Right ventricle myocardium inferior (tissue), 1 donor: ENCODE results near the gene MSX1. TPM values are rescaled to one million over a fixed set of nuclear protein-coding genes. Genes with fewer than 3 reads are reported as not detected.
A peak's percentile ranks its signal among the peaks of the same experiment; 100 is the strongest.
"Not testable (repeated sequence)": the region's sequence is repeated elsewhere in the genome, so short reads cannot be mapped to it uniquely, and the experiment has no call there.

Experiments used
- ATAC-seq: fragments of 200-7000 bp; cut with Tn5 transposase; one replicate; pipeline ENCODE4 v1.9.1; 2020; ENCODE audit warnings: mild to moderate bottlenecking, moderate library complexity
- DNase-seq: peaks from one replicate; pipeline ENCODE4 v3.0.0; 2021; ENCODE audit errors: missing footprints
- intact Hi-C: fragments of 100-400 bp; cut with DNase I; formaldehyde crosslinking; loops from one replicate; pipeline ENCODE4 v1.11.0; 2022
- long read RNA-seq: library from polyadenylated mRNA; unstranded; transcript quantifications from one replicate; pipeline ENCODE4 v2.0.0, GENCODE V29; 2021
- total RNA-seq: library from RNA; stranded (reverse); fragmentation: NEBNext Ultra II Directional; extraction: Animal tissue kit (Norgen Biotek cat#: 25700); gene quantifications from one replicate; pipeline ENCODE4 v1.2.1, GENCODE V29; 2021
- donor health status: DM: no; HTN: yes; CAD: no; lungs with severe emphysema.

The MSX1 gene
- 2.7 TPM for total RNA-seq
- long read RNA-seq, partial matches to known transcripts: 0 of 5 reads
- long read RNA-seq, other reads (novel, unspliced or antisense): 1 of 5 reads

DNA sequence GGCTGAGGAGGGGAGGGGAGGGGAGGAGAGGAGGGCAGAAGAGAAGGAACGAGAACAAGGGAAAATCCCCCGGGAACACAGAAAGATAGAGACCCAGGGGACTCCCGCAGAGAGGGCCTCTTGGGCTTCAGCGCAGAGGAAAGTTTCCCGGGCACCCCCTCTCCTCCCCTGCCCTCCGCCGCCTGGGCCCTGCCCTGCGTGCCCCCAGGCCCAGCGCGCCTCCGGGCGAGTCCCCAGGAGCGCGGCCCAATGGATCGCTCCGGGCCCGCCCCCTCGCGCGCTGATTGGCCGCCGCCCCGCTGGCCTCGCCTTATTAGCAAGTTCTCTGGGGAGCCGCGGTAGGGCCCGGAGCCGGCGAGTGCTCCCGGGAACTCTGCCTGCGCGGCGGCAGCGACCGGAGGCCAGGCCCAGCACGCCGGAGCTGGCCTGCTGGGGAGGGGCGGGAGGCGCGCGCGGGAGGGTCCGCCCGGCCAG is at the start of gene MSX1:
Gene MSX1 (plus strand): TSS at position 341 of the 474 bp plus-strand sequence. CDS start 235 bp downstream, outside the sequence.
- peak; percentile 92 for DNase-seq
- intact Hi-C loops: no loop called here
- peak; percentile 97 for ATAC-seq

DNA sequence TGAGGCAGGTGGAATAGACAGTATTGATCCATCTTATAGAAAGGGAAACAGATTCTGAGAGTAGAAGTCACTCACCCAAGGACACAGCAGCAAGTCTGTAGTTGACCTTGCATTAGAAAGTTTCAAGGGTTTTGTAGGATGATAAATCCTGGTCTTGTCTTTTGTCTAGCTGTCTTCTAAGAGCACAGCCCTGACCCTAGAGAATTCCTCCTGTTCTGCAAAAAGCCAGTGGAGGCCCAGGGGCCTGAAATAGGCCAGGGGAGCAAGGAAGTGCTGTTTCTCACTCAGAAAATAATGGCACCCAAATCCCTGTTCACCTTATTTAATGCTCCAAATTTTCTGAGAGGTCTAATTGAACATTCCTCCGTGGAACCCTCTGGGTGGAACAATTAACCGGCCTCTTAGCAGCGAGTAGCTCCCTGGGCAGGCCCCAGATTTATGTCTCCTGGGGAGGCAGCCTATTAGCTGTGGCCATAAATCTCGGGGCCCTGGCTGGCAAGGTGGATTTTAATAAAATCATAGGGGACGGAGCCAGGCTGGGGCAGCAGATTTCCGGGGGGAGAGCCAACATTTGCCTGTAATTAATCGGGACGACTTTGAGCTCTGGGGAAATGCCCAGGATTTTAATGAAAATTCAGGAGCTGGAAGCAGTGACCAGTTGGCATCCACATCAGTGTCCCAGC is 49.2 kb upstream of the MSX1 start:
- DNase-seq (no peak), ATAC-seq (no peak)
- intact Hi-C loops: no loop called here

DNA sequence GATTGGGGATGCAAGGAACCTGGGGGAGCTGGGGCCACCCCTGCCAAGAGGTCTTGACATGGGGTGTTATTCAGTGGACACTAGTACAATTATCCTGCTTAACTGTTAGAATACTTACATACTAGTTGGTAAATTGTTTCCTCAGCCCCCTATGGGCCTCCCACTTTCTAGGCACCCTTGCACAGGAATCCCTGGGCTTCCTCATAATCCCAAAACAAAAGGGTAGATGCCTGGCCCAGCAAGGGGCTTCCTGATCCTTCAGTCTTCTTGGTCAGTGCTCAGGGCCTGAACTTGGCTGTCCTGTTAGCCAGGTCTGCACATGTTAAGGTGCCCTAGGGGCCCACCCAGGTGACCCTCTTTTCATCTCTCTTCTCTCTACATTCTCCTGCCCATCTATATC is 48.7 kb upstream of the MSX1 start:
- DNase-seq: no peak
- intact Hi-C loops: no loop called here
- no peak for ATAC-seq

DNA sequence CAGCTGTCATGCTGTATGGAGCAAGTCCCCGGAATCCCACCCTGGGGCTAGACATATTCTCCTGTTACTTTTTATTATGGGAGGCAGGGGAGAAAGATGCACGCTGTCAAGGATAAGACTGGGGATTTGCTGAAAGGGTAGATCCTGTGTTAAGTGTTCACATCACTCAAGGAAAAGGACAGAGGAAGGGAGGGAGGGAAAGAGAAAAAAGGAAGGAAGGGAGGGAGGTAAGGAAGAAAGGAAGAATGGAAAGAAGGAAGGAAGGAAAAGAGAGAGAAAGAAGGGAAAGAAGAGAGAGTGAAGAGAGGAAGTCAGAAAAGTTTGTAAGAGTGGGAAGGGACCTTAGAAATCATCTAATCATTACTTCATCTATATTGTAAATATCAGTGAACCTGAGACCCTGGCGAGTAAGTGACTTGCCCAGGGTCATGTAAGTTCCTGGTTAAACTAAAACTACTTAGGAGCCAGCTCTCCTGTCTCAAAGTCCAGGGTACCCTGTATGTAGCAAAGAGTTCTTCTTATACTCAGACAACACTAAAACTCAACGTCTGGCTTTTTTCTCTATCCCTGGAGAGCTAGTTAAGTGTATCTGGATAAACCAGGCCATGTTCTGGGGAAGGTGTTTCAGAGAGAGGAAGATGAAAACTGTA is 47.2 kb upstream of the MSX1 start:
- DNase-seq (no peak), ATAC-seq (no peak)
- intact Hi-C loops: no loop called here

DNA sequence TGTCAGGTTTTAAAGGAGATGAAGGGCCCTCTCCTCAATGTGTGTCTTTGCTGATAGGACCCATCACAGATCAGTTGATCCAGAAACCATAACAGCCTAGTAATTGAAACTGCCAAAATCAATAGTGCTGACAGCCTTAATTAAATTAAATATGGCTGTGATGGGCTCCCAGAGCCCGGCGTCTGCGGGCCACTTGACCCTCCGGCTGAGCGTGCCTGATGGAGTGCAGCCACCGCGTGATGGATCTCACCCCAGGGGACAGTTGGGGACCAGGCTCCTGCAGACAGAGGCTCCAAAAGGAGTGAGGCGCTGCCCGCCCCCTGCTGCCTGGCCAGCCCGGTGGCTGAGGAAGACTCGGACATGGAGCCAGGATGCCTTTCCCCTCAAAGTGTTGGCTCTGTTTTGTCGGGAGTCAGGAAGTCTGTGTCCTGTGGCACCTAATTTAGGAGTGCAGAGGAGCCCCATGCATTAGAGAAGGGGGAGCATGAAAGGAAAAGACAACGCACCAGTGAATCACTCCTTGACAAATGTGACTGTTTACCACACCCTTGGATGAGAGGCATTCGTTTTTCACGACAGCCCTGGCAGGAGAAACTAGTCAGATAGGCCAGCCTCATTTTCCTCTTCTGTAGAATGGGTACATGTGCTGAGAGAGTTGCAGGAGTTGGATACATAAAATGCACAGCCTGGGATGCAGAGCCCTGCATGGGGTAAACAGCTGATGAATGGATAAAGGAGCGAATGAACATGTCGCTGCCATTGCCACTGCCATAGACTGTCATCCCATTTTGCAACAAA is 40.9 kb upstream of the MSX1 start:
- DNase-seq: no peak
- intact Hi-C loops: no loop called here
- ATAC-seq: no peak

DNA sequence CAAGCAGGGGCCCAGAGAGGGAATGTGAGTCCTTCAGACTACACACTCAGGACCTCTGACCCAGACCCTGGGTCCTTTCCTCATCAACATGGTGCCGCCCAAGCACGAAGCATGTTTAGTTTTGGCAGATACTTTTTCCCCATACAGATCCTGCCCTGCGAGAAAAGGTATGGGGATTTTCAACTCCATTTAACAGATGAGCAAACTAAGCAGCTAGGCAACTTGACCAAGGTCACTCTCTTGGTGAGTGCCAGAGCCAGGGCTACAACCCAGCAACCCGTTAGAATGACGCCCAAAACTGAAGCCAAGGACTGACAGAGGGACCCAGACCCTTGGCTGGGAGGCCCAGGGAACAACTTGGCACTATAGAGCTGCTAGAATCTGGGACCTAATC is 40.3 kb upstream of the MSX1 start:
- intact Hi-C loops: no loop called here
- ATAC-seq: no peak
- no peak for DNase-seq

DNA sequence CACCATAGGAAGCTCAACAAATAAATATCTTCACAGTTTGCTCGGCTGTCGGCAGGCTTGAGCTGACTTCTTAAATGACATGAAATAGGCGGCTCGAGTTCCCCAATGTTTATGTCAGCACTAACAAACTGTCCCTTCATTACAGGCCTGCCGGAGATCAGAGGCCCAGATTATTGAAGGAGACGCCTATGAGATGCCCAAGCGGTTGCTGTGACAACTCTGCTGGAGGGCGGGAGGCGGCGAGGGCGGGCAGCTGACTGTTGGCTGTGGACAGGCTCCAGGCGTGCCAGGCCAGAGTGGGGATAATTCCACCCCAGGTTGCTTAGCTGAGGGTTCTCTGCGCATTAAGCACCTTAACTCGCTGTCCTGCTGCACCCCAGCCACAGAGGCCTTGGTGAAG is 39.2 kb upstream of the MSX1 start:
- DNase-seq: no peak
- intact Hi-C loops: no loop called here
- no peak for ATAC-seq

DNA sequence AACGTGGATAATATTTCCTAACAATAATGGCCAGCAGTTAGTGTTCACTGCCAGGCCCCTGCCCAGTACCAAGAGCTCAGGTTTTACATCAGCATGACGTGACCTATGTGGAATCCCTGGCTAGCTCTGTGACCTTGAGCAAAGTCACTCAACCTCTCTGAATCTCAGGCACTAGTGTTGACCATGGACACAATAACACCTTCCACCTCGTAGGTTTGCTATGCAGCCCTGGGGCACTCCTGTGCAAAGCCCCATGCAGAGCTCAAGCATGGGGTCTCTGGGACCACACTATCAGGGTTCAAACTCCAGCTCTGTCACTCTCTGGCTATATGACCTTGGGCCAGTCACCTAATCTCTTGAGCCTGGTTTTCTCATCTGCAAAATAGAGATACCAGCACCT is 38.7 kb upstream of the MSX1 start:
- no peak for ATAC-seq
- intact Hi-C loops: no loop called here
- no peak for DNase-seq

DNA sequence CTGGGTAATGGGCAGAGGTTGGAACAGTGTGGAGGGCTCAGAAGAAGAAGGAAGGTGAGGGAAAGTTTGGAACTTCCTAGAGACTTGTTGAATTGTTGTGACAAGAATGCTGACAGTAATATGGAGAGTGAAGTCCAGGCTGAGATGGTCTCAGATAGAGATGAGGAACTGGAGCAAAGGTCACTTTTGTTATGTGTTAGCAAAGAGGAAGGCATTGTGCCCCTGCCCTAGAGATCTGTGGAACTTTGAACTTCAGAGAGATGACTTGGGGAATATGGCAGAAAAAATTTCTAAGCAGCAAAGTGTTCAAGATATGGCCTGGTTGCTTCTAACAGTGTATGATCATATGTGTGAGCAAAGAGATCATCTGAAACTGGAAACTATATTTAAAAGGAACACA is 37.9 kb upstream of the MSX1 start:
- ATAC-seq (no peak), DNase-seq (no peak)
- intact Hi-C loops: no loop called here

DNA sequence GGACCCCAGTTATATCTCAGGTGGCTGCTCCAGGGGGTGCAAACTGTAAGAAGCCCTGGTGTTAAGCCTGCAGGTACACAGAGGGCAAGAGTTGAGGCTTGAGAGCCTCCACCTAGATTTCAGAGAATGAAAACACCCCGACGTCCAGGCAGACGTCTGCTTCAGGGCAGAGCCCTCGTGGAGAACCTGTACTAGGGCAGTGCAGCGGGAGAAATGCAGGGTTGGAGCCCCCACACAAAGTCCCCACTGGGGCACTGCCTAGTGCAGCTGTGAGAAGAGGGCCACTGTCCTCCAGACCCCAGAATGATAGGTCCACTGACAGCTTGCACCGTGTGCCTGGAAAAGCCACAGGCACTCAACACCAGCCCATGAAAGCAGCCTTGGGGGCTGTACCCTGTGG is 37.2 kb upstream of the MSX1 start:
- intact Hi-C loops, DNase-seq, ATAC-seq: not testable (repeated sequence)

DNA sequence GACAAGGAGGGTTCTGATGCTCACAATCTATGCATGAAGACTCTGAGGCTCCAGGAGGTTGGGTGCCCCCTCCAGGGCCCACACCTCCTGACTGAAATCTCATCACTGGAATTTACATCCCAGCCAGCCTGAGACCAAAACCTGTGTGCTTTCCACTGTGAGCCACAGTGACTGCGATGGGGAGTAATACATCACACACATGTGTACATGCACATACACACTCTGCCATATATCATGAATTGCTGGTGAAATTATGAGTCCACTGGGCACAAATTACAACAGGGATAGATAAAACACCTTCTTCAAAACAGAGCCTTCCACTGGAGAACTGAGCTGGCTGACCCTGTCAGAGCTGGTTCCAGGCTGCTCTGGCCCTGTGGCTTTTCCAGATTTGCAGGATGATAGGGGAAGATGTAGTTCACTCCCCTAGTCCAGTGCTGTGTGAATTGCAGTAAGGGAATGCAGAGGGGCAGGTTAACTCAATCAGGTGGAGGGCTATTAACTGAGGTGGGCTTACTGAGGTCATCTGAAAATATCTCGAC is 35.8 kb upstream of the MSX1 start:
- DNase-seq: no peak
- no peak for ATAC-seq
- intact Hi-C loops: no loop called here

DNA sequence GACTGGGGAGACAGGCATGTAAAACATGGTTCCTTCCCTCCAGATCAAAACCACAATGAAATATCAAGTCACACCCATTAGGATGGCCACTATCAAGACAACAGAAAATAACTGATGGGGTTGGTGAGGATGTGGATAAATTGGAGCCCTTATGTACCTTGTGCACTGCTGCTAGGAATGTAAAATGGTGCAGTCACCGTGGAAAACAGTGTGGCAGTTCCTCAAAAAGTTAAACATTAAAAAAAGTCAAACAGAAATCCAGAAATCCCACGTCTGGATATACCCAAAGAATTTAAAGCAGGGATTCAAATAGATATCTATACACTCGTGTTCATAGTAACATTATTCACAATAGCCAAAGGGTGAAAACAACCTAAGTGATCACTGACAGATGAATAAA is 35.2 kb upstream of the MSX1 start:
- ATAC-seq (no peak), DNase-seq (no peak)
- intact Hi-C loops: no loop called here

DNA sequence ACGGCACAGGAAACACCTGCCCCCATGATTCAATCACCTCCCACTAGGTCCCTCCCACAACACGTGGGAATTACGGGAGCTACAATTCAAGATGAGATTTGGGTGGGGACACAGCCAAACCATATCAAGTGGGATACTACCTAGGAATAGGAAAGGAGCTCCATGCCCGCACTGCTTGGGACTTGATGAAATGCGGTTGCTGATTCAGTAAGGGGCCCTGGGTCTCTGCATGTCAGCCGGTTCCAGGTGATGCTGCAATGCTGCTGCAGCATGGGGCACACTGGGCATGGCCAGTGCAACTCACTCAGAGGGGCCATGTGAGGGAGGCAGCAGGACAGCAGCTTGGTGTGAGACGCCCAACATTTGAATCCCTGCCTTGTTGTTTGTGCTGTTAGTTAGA is 34.0 kb upstream of the MSX1 start:
- no peak for ATAC-seq
- intact Hi-C loops: no loop called here

DNA sequence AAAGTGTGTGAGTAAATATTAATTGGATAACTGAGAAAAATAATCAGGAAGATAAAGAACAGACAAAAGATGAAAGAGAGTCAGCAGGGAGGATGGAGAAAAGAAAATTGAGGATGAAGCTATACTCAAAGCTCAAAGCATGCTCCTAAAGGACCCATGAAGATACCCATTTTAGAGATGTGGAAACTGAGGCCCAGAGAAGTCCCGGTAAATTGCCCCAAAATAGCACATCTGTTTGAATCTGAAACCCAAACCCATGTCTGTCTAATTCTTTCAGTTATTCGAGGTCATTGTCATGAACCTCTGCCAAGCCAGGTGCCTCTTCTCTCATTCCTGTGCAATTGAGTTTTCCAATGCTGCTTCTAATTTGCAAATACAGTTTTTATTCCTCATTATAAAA is 29.6 kb upstream of the MSX1 start:
- intact Hi-C loops: no loop called here
- ATAC-seq (no peak), DNase-seq (no peak)

More for the DNA sequence above, 34.0 kb upstream of the MSX1 start:
- no peak for DNase-seq

DNA sequence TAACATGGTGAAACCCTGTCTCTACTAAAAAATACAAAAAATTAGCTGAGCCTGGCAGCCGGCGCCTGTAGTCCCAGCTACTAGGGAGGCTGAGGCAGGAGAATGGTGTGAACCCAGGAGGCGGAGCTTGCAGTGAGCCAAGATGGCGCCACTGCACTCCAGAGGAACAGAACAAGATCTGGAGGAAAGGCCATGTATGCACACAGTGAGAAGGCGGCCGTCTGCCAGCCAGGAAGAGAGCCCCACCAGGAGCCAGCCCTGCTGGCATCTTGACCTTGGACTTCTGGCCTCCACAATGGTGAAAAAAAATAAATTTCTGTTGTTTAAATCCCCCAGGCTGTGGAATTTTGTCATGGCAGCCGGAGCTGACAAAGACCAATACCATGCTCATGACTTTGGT is 28.2 kb upstream of the MSX1 start:
- ATAC-seq (no peak), DNase-seq (no peak)
- intact Hi-C loops: no loop called here

DNA sequence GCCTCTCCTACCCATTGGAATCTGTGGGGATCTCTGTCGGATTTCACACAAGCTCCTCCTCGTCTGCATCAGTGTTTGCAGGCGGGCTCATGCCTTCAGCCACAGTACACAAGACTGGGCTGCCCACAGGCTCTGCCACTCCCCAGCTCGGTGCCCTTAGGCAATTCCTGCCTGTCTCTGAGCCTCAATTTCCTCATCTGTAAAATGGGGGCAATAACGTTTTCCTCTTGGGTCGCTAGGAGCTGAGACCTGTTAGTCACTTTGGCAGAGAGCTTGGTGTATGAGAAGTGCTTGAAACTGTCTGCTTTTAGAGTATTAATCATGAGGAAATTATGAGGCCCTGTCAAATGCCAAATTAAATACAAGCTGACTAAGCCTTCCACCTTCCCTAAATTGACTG is 27.6 kb upstream of the MSX1 start:
- intact Hi-C loops: no loop called here
- ATAC-seq (no peak), DNase-seq (no peak)

DNA sequence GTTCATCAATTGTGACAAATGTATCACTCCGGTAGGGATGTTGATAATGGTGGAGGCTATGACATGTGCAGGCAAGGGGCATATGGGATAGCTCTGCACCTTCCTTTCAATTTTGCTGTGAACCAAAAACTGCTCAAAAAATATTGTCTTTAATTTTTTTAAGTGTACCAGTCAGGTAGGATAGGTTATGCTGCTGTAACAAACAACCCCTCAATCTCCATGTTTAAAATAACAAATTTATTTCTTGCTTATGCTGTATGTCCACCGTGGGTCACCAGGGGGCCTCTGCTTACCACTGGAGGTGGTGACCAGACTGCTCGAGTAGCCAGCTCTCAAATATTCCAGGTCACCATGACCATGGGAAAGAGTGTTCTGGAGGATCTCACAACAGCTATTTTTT is 23.4 kb upstream of the MSX1 start:
- ATAC-seq (no peak), DNase-seq (no peak)
- intact Hi-C loops: no loop called here

DNA sequence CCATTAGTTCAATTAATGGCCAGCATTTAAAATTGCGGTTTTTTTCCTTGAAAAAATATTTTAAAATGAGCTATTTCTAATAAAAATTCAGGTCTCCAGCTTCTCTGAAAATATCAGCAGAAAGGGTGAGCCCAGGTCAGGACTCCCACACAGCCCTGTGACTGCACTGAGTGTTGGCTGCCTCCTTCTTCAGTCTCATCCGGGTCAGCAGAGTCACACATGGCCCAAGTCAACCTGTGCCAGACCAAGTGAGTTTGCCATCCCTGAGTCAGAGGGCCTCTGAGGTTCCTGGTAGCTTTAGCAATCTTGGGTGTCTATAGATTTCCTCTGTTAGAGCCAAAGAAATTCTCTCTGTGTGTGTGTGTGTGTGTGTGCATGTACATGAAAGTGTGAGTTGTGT is 22.1 kb upstream of the MSX1 start:
- ATAC-seq (no peak), DNase-seq (no peak)
- intact Hi-C loops: no loop called here

DNA sequence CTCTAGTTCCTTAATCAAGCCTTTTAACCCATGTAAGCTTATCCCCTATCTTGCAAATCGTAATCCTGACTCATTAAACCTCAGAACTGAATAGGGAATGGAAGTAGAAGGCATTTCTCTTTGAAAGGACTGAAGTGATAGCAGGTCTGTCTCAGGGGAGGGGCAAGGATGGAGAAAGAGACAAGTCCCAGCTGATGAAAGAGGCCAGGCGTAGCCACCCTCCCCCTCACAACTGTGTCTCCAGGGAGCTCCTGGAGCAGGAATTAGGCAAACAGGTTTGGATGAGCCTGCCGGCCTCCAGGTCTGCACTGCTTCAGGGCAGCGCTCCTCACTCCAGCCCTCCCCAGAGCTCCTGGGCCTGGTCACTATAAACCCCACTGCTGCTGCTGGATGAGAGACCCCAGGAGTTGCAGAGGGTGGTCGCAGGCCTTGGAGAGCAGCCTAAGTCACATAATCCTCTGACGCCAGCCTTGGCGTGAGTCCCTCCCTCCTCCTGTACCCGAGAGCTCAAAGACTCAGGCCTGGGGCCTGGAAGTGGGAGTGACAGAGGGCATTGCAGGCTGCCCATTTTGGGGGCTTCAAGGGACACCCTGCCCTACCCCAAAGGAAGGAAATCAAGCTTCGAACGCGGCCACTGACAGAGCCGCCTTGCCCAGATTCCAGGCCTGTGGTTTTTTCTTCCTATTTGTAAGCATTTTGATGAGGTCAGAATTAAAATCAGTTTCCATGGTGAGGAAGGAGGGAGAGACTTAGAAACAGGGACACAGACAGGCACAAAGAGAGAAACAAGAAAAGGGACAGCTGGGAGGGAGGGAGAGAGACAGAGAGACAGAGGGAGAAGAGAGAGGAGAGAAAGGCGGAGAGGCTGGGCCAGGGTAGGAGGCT is 21.2 kb upstream of the MSX1 start:
- ATAC-seq (no peak), DNase-seq (no peak)
- intact Hi-C loops: no loop called here
